ENCODE data around the gene CAT.

DNA sequence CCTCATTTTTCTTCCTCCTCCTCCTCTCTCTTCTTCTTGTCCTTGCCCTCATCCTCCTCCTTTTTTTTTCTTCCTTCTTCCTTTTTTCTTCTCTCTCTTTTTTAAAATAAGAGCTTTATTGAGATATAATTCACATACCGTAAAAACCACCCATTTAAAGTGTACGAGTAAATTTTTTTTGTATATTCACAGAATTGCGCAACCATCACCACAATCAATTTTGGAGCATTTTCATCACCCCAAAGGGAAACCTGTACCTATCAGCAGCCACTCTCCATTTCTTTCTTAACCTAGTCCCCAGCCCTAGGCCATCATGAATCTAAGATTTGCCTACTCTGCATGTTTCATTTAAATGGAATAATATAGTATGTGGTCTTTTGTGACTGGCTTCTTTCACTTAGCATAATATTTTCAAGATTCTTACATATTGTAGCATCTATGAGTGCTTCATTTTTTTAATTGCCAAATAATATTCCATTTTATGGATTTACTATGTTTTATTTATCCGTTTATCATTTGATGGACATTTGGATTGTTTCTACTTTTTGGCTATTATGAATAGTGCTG lies 35.0 kb downstream of the CAT start:
- TF ChIP-seq POLR2A (IDR thresholded peaks at IDR 0.05) = no peak
- TF ChIP-seq, protein P1, sequence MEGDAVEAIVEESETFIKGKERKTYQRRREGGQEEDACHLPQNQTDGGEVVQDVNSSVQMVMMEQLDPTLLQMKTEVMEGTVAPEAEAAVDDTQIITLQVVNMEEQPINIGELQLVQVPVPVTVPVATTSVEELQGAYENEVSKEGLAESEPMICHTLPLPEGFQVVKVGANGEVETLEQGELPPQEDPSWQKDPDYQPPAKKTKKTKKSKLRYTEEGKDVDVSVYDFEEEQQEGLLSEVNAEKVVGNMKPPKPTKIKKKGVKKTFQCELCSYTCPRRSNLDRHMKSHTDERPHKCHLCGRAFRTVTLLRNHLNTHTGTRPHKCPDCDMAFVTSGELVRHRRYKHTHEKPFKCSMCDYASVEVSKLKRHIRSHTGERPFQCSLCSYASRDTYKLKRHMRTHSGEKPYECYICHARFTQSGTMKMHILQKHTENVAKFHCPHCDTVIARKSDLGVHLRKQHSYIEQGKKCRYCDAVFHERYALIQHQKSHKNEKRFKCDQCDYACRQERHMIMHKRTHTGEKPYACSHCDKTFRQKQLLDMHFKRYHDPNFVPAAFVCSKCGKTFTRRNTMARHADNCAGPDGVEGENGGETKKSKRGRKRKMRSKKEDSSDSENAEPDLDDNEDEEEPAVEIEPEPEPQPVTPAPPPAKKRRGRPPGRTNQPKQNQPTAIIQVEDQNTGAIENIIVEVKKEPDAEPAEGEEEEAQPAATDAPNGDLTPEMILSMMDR (IDR thresholded peaks at IDR 0.05) = no peak
